Measurements from ENCODE around the gene CCNC.

CCNC gene

GRCh38 chr6:99521633-99522151 lies 46.8 kb downstream of the CCNC start:
- peaks cover 6% of the 10 kb centered on the region for H3K4me1 Mint-ChIP-seq (ENCODE audit: low read depth)
- peak overlapping the region; percentile 75 for H3K27ac Mint-ChIP-seq
- no peaks in the 10 kb centered on the region for H3K9me3 Mint-ChIP-seq (ENCODE audit: low read depth)
- no peaks in the 10 kb centered on the region for H3K27me3 Mint-ChIP-seq
- no peaks in the 10 kb centered on the region for H3K36me3 Mint-ChIP-seq
- H3K4me3 Mint-ChIP-seq, result peak overlapping the region; percentile 91

GRCh38 chr6:99520855-99521632 lies 47.4 kb downstream of the CCNC start:
- H3K4me1 Mint-ChIP-seq (ENCODE audit: low read depth), result peaks cover 11% of the 10 kb centered on the region
- H3K27ac Mint-ChIP-seq, result peak overlapping the region; percentile 75
- H3K36me3 Mint-ChIP-seq, result no peaks in the 10 kb centered on the region
- no peaks in the 10 kb centered on the region for H3K9me3 Mint-ChIP-seq (ENCODE audit: low read depth)
- no peaks in the 10 kb centered on the region for H3K27me3 Mint-ChIP-seq
- peak overlapping the region; percentile 91 for H3K4me3 Mint-ChIP-seq

- no peaks in the 10 kb centered on the region for H3K9me3 Mint-ChIP-seq (ENCODE audit: low read depth)
- no peaks in the 10 kb centered on the region for H3K27me3 Mint-ChIP-seq
- H3K4me1 Mint-ChIP-seq (ENCODE audit: low read depth), result peaks cover 16% of the 10 kb centered on the region
- no peak overlapping the region for H3K27ac Mint-ChIP-seq
- H3K36me3 Mint-ChIP-seq, result no peaks in the 10 kb centered on the region
- no peak overlapping the region for H3K4me3 Mint-ChIP-seq
Measured at GRCh38 chr6:99519446-99519845, 49.0 kb downstream of the CCNC start.

DNA sequence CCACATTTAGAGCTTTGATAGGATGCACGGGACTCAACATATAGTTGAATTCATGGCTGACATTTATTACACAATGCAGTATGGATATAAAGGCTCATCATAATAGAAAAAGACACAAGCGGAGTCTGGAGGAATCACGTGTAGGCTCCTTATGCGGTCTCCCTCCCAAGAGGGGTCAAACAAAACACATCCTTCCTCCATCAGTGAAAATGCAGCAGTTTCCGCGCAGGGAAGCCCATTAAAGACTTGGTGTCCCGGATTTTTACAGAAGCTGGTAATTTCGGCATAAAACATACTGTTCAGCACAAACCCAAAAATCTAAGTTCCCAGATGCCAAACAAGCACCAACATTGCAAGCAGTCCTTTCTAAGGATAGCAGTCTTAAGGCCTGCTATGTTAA lies 54.4 kb downstream of the CCNC start:
- Mint-ChIP-seq H3K4me1 (ENCODE audit: low read depth) (peaks cover 35% of the 10 kb centered on the region), H3K4me3 (peak overlapping the region; percentile 98), H3K9me3 (ENCODE audit: low read depth) (no peaks in the 10 kb centered on the region), H3K27me3 (no peaks in the 10 kb centered on the region), H3K36me3 (no peaks in the 10 kb centered on the region), H3K27ac (no peak overlapping the region)

DNA sequence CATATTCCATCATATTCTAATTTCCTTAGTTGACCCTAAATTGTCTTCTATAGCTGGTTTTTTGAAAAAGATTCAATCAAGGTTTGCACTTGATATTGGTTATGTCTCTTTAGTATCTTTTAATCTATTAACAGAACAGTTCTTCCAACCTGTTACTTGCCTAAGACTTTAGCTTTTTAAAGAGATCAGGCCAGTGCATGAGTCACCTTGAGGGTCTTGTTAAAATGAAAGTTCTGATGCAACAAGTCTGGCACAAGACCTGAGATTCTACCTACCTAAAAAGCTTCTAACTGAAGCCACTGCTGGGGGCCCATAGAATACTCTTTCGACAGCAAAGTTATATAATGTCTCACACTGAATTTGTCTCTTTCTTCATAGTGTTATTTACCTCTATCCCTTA lies 56.4 kb downstream of the CCNC start:
- H3K36me3 Mint-ChIP-seq, result no peaks in the 10 kb centered on the region
- H3K4me3 Mint-ChIP-seq, result peak overlapping the region; percentile 10
- no peaks in the 10 kb centered on the region for H3K27me3 Mint-ChIP-seq
- H3K4me1 Mint-ChIP-seq (ENCODE audit: low read depth), result peaks cover 35% of the 10 kb centered on the region
- H3K9me3 Mint-ChIP-seq (ENCODE audit: low read depth), result no peaks in the 10 kb centered on the region
- H3K27ac Mint-ChIP-seq, result no peak overlapping the region

- Mint-ChIP-seq H3K27ac (no peak overlapping the region), H3K4me1 (ENCODE audit: low read depth) (peaks cover 7% of the 10 kb centered on the region), H3K27me3 (no peaks in the 10 kb centered on the region), H3K36me3 (peaks cover 7% of the 10 kb centered on the region), H3K9me3 (ENCODE audit: low read depth) (no peaks in the 10 kb centered on the region), H3K4me3 (no peak overlapping the region)
Measured at GRCh38 chr6:99507648-99508047, 60.8 kb downstream of the CCNC start.

GRCh38 chr6:99501762-99502161 lies 66.7 kb downstream of the CCNC start:
- Mint-ChIP-seq H3K9me3 (ENCODE audit: low read depth) (no peaks in the 10 kb centered on the region), H3K27me3 (no peaks in the 10 kb centered on the region), H3K4me3 (no peak overlapping the region), H3K27ac (no peak overlapping the region), H3K4me1 (ENCODE audit: low read depth) (no peaks in the 10 kb centered on the region), H3K36me3 (peaks cover 10% of the 10 kb centered on the region)

GRCh38 chr6:99498421-99498820 lies 70.0 kb downstream of the CCNC start:
- no peaks in the 10 kb centered on the region for H3K27me3 Mint-ChIP-seq
- H3K9me3 Mint-ChIP-seq (ENCODE audit: low read depth), result no peaks in the 10 kb centered on the region
- peaks cover 5% of the 10 kb centered on the region for H3K36me3 Mint-ChIP-seq
- no peaks in the 10 kb centered on the region for H3K4me1 Mint-ChIP-seq (ENCODE audit: low read depth)
- no peak overlapping the region for H3K27ac Mint-ChIP-seq
- H3K4me3 Mint-ChIP-seq, result no peak overlapping the region

- Mint-ChIP-seq H3K4me3 (no peak overlapping the region), H3K36me3 (peaks cover 3% of the 10 kb centered on the region), H3K27me3 (no peaks in the 10 kb centered on the region), H3K9me3 (ENCODE audit: low read depth) (no peaks in the 10 kb centered on the region), H3K27ac (no peak overlapping the region), H3K4me1 (ENCODE audit: low read depth) (peaks cover 11% of the 10 kb centered on the region)
Measured at GRCh38 chr6:99495466-99495865, 73.0 kb downstream of the CCNC start.

Measured in activated naive CD8-positive, alpha-beta T cell (primary cell).